CD4-positive, alpha-beta T cell treated with Interleukin-17A for 1 hour (primary cell): ENCODE results near the gene CAPSL.
A peak's percentile ranks its signal among the peaks of the same experiment; 100 is the strongest.
"Not testable (repeated sequence)": the region's sequence is repeated elsewhere in the genome, so short reads cannot be mapped to it uniquely, and the experiment has no call there.

Source experiments
- DNase-seq: peaks from one replicate; pipeline ENCODE4 v3.0.0-alpha.2; 2020

The CAPSL gene

GRCh38 chr5:35904443-35905132, 33.8 kb downstream of the CAPSL start:
- DNase-seq, result peak; percentile 19

DNA sequence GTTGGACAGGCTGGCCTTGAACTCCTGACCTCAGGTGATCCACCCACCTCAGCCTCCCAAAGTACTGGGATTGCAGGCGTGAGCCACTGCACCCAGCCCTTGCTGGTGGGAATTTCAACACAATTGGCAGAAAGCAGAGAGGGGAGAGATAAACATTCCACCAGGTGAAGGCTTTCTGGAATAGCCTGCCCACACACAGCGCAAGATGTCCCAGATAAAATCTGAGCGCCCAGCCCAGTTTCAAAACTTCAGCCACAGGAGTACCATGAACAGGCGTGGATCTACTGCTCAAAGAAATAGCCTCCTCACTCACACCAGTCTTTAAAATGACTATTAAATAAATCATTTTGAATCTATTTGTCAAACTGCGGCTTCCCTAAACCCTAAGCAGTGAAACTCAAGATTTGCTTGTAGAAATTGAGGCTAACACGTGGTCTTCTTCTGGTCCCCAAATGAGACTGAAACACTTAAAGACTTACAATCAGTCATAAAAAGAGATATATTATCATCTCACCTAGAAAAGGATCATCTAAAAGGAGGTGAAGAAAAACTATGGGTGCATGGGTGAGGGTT, 34.7 kb downstream of the CAPSL start:
- DNase-seq, result no peak

- peak; percentile 26 for DNase-seq
Observed at GRCh38 chr5:35902046-35902672, 36.3 kb downstream of the CAPSL start.

DNA sequence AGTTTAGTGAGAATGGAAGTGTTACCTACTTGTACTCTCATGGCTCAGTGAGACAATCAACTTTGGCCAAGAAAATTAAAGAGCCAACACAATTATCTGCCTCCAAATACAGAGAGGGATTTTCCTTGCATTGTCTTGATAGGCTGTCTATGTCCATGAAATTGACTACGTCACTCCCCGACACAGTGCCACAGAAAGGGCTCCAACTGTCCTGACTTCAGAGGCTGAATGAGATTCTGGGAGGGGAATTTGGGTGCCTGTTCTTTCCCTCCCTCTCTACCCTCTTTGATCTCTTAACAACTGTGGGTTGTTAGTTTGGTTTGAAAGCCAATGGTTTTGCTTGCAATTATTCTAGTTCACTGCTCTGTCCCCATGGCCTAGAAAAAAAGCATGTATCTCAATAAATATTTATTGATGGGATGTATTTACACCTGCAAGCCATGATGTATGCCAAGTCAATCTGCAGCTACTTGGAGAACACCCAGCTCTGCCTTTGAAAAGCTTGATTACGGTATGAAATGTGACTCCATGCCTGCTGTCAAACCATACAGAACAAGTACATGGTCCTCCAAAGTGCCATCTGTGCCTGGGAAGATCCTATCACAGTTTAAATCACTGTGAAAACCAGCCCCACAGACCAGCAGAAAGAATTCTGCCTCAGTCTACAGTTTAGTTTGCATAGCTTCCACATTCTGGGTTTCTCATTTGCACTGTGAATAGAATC, 37.3 kb downstream of the CAPSL start:
- no peak for DNase-seq

- no peak for DNase-seq
Observed at GRCh38 chr5:35899800-35900199, 38.6 kb downstream of the CAPSL start.

- no peak for DNase-seq
Observed at GRCh38 chr5:35898952-35899660, 39.3 kb downstream of the CAPSL start.

DNA sequence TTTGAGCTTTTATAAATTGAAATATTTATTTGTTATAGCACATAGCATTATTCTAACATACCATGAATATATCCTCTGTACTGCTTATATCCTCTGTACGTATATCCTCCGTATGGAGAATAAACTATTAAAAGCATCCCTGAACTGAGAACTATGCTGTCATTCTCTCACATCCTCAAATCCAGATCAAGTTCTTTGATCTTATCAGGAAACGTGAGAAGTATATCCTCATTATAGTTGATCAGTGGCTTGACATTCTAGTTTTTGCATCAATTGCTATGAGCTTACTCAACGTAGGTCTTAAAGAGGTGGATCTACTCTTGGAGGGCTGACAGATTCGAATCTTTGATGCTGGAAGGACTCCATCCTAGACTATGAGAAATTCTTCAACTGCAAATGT, 44.3 kb downstream of the CAPSL start:
- DNase-seq, result no peak

GRCh38 chr5:35892799-35893198, 45.6 kb downstream of the CAPSL start:
- DNase-seq, result not testable (repeated sequence)

GRCh38 chr5:35890021-35891020, 48.1 kb downstream of the CAPSL start:
- DNase-seq, result no peak

DNA sequence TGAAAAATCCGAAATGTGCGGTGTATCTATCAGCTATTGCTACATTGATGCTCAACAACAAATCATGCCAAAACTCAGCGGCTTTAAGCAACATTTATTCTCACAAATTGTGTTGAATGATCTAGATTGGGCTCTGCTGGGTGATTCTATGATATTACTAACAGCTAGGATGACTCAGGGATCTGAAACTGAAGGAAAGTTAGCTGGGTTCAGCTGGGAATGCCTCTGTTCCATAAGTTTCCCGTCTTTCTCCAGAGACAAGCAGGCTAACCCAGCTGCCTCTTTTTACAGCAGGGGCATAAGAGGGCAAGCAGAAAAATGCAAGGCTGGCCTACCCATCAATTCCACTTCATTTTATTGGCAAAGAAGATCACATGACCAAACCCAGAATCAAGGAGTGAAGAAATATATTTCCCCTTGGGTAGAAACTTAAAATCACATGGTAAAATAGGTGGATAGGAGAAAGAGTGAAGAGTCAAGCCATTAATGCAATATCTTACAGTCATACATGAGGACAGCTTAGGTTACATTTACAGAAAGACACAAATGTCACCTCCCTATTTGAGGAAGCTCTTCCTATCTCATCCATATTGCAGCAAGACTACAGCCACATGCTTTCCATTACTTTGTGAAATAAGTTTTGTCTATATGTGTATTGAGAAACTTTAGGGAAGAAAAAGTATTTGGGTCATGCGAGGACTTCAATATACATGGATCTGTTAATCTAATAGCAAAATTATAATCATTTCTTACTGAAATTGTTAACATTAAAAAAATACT, 50.9 kb downstream of the CAPSL start:
- no peak for DNase-seq

DNA sequence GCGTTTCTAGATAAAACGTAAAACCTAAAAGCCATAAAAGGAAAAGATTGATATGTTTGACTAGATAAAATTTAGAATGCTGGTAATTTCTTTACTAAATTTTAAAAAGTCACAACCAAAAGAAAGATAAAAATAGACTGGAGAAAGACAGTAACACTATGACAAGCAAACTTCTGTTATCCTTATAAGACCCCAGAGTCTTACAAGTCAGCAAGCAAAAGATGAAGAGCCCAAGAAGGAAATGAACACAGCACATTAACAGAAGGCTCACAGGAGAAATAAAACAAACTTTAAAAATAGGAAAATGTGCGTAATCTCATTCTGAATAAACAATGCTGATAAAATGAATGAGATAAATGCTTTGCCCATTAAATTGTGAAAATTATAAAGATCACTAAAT, 52.0 kb downstream of the CAPSL start:
- no peak for DNase-seq

DNA sequence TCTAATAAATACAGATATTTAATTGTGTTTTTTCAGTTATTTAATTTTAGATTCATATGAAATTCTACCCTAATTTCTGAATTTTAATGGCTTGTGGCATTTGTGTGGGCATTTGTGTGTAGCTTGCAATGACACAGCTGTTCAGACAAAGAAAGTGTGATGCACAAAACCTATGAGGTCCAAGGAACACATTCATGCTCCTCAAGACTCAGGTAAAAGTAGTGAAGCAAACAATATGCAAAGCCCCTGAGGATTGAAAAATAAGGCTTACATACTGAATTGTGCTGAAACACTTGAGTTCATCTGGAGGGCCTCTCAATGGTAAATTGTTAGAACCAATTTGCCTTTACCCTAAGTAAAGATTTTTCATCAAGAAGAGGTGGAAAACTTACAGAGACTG, 53.6 kb downstream of the CAPSL start:
- no peak for DNase-seq

DNA sequence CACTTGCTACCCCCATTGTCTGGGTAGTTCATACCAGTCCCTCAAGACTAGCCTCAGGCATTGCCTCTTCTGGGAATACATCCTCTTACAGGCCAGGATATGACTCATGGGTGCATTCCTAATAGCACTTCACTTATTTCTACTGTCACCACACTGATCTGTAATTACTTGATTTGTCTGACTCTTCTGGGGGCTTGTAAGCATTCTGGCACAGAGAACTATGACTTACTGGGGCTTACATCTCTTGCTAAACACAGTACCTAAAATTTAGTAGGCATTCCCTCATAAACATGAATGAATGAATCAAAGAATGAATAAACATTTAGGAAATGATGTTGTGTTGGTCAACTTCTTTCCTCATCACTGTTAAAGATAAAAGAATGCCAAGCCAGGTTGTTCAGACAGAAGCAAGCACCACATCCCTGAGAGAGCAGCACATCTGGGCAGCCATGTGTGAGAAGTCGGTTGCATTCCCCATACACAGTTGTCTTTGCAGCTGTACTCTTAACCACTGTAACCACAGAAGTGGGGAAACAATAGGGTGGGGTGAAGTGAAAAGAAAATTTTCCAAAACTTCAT, 54.1 kb downstream of the CAPSL start:
- DNase-seq, result peak; percentile 37

DNA sequence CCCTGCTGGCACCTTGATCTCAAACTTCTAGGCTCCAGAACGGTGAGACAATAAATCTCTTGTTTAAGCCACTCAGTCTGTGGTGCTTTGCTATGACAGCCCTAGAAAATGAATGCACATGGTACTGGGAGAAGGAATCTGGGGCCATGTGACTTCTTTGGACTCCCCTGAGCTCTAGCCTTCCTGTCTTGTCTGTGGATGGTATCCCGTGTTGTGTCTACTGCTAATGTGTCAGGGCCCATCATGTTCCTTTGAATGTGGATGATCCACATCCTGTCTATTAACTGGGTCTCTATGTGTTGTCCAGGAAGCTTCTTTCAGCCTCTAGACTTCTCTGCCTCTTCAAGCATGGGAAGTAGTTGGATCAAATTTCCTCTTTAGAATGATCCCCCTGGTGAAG, 56.7 kb downstream of the CAPSL start:
- peak; percentile 27 for DNase-seq

GRCh38 chr5:35880156-35880555, 58.3 kb downstream of the CAPSL start:
- no peak for DNase-seq

DNA sequence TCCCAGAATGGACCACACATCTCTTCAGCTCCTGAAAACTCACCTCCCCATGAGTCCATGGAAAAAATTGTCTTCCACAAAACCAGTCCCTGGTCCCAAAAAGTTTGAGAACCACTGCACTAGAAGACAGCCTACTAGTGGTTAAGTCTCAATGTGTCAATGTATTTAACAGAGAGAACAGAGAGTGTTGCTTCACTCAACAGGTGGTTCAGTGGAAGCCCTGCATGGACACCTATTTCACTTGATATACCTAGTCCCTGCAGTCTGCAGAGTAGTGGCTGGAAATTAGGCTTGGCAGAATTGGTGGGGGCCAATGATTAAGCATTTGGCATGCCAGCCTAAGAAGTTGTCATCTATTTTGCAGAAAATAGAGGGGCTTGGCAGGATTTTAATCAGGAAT, 58.8 kb downstream of the CAPSL start:
- peak; percentile 15 for DNase-seq

DNA sequence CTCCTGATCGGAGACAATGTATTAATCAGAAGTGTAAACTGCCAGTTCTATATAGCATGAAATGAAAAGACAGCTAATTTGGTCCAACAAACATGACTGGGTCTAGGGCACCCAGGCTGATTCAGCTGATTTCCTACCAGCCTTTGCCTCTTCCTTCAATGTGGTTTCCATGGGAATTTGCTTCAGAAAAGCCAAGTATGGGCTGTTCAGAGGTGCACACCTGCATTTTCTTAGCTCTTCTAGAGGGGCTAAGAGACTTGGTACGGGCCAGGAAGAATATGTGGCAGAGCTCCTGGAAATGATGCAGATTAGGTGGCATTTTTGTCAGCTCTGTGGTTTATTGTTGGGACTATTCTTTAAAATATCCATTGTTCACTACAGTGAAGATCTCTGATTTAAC, 59.3 kb downstream of the CAPSL start:
- DNase-seq, result peak; percentile 8

DNA sequence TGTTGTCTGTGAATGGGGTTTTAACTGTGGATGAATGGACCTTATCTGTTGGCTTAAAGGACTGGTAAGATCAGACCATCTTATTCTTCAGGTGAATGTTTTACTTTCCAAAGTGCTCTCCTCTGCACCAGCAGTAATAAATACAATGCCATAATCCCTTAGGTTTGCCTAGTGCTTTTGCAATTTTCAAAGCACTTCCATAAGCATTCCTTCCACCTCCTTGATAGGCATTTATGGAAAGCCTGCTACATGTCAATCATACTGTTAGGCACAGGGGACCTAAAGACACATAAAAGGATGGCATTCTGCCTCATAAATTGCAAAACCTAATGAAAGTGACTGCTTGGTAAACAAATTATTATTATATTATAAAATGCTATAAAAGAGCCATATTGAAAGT, 60.3 kb downstream of the CAPSL start:
- DNase-seq, result no peak

DNA sequence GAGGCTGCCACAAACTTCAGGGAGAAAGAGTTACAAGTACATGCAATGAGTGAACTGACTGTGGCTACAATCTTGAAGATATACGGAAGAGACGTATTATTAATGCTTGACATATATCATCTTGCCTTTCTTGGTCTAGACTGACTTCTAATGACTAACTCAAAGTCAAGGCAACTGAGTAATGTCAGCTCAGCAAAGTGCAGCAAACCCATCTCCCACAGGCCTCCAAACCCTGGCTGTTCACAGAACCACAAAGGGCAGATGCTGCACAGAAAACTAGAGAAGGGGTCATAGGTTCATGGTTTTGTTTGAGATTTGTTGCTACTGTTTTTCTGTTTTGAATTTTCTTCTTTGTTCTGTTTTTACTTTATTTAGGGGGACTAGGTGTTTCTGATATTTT, 60.8 kb downstream of the CAPSL start:
- peak; percentile 14 for DNase-seq

DNA sequence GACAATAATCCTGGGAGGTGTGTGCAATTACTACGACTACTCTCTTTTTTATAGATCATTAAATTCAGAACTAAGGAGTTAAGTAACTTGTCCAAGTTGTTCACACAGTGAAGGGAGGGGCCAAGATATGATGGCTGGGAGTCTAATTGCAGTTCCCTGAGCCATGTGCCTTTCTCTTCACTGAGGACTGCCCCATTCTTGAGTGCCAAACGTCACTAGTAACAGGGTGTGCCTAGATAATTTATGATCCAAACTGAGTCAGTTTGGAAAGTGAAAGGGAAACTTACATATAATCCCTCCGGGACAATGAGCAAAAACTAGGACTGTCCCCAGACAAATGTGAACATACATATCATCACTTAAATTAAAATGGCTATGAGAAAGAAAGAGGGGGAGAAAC, 61.5 kb downstream of the CAPSL start:
- DNase-seq, result peak; percentile 13

DNA sequence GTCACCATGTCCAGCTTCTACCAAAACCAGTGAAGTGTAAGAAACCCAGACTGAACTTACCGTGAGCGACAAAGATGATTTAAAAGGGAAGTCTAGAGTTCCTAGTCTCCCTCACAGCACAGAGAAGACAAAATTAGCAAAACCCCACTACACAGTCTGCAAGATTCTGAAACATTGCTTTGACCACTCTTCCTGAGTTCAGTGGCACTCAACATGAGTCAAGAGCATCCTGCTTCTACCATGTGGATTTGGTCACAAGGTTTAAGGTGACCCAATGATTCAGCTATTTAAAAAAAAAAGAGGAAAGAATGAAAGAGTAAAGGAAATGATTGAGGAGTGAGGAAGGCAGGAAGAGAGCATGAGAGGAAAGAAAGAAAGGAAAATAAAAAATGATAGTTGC, 62.0 kb downstream of the CAPSL start:
- peak; percentile 6 for DNase-seq
